Measurements from ENCODE around the gene AIPL1.

The AIPL1 gene

GRCh38 chr17:6421700-6422604 is 13.0 kb downstream of the AIPL1 start:
- peak in 1 of 2 experiments; percentile 20 for DNase-seq (ENCODE audit: low read depth in 2 of 2)

- DNase-seq (ENCODE audit: low read depth in 2 of 2): no peak
Measured at GRCh38 chr17:6420173-6420641, 14.7 kb downstream of the AIPL1 start.

DNA sequence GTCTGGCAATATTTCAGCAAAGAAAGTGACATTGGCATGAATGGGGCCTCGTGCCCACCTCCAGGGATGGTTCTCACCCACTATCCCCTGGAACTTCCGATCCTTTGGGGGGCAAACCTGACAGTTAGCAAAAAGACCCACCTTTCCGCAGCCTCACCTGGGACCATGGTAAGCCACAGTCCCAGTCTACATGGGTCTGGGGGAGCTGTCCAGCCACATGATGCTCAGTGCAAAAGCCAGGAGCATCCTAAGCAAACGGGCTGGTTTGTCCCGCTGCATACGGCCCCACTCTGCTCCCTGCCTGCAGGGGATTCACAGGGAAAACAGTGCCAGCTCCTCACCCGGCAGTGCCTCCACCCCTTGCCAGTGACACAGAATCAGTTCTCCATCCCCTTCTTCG is 19.3 kb downstream of the AIPL1 start:
- no peak for DNase-seq (ENCODE audit: low read depth in 2 of 2)

DNA sequence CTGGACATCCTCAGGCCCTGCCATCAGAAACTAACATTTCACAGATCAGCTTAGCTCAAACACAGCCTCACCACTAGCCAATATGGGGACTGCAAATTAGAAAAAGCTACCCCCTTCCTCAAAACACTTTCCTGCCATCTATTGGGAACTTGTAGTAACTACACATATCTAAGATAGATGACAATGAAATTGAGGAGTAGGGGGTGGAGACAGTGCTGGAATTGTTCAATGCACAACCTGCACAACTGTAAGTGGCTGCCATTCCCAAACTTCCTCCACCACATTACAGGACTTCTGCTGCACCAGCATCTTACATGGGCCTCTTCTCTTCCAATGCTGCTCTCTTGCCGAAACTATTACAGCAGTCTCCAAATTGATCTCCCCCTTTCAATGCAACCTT is 21.9 kb downstream of the AIPL1 start:
- DNase-seq (ENCODE audit: low read depth in 2 of 2): peak in 1 of 2 experiments; percentile 6

GRCh38 chr17:6408735-6409134 is 26.2 kb downstream of the AIPL1 start:
- DNase-seq (ENCODE audit: low read depth in 2 of 2): no peak

- no peak for DNase-seq (ENCODE audit: low read depth in 2 of 2)
Measured at GRCh38 chr17:6408276-6408675, 26.6 kb downstream of the AIPL1 start.

GRCh38 chr17:6402258-6402657 is 32.7 kb downstream of the AIPL1 start:
- DNase-seq (ENCODE audit: low read depth in 2 of 2): peak; percentile 33 to 44

GRCh38 chr17:6398955-6399354 is 36.0 kb downstream of the AIPL1 start:
- DNase-seq (ENCODE audit: low read depth in 2 of 2): no peak

- DNase-seq (ENCODE audit: low read depth in 2 of 2): no peak
Measured at GRCh38 chr17:6394055-6394606, 40.8 kb downstream of the AIPL1 start.

DNA sequence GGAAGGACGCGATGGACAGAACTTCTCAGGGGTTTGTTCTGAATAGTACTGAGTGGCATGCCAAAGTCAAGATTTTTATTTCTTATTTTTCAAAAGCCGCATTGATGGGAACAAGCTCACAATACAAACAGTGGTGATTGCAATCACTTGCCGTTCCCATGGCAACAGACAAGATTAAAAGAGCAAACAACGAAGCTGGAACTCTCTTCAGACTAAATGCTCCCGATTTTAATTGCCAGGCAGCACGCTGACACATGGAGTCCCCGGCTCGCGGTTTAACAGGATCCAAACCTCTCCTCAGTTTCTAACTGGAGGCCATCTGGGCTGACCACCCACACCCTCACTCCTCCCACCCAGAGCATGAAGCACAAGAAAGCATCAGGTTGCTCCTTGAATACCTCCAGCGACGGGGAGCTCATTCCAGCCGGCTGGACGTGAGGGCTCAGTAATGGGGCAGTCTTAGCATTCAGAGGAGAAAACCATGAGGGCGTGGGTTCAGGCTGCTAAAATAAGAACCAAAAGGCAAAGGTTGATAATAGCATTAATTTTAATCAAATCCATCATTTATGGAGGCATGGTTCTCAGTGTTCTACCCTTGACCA is 41.5 kb downstream of the AIPL1 start:
- DNase-seq (ENCODE audit: low read depth in 2 of 2): no peak

DNA sequence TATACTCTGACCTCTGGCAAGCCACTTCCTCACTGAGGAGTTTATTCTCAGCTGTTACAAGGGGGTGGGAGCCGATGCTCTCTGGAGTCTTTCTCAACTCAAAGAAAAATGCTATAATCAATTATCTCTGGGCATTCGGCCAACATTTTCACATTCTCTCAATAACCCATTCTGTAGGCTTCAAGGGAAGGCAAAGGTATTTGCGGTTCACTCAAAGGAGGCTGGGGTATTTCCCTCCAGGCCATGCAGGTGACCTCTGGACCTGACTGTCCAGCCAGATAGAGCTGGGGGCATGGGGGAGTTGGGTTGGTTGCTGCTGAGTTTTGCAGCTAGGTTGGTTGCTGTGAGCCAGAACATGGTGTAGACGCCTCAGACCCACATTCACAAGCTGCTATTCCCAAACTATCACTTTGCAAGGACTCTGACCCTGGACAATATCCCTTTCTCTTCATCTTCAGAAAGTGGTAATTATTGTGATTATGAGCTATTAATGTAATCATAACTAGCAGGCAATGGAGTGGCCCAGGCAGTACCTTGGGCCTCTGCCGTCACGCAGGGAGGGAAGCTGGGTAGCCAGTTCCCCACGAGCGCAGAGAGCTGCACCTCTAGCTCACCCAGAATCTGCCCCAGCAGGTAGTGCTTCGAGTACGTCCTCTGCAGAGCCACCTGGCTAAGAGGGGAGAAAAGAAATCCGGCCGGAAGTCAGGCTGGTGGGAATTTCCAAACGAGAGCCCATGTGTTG is 42.1 kb downstream of the AIPL1 start:
- no peak for DNase-seq (ENCODE audit: low read depth in 2 of 2)

DNA sequence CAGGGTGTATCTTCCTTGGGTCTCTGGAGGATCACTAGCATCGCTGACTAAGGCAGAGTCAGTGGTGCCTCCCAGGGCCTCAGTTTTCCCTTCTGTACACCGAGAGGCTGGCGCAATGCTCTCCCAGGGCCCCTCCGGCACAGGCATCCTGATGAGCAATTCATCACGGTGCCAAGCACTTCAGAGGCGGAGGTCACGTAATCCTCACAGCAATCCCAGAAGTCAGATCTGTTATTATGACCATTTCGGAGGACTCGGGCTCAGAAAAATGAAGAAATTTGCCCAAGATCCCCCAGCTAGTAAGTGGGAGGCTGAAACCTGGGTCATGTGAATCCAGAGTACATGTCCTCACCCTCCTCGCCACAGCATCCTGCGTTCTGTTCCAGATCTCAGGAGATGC is 46.5 kb downstream of the AIPL1 start:
- no peak for DNase-seq (ENCODE audit: low read depth in 2 of 2)

DNA sequence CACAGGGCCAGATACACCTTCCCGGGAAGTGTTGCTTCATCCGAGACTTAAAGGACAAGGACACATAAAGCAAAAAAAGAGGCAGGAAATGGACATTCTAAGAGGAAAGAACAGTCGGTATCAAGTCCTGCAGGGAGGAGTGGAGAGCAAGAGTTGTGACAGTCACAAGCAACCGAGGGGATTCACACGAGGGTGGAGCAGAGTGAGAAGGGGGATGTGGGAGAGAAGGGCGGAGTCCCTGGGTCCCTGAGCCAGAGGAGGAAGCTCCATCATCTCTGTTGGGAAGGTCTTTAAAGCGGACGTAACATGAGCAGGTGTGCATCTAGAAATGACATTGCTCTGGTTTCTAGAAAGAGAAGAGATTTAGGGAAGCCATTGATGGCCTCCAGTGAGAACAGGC is 47.1 kb downstream of the AIPL1 start:
- no peak for DNase-seq (ENCODE audit: low read depth in 2 of 2)

DNA sequence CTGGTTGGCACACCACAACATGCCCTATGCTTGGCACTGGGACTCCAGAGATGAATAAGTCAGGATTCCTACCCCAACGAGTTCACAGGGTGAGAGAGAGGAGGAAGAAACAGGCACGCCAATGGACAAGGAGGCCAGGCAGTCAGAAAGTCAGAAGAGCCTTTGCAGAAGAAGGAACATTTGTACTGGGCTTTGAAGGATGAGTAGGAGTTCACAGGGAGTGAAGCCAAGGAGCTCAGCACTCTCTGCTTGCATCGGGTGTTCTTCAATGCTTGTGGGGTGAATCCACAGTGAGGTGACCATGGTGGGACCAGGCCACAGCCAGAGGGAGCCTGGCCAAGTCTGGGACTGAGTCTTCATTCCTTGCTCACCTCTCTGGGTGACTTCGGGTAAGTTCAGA is 47.5 kb downstream of the AIPL1 start:
- no peak for DNase-seq (ENCODE audit: low read depth in 2 of 2)

GRCh38 chr17:6386041-6386630 is 48.8 kb downstream of the AIPL1 start:
- no peak for DNase-seq (ENCODE audit: low read depth in 2 of 2)

GRCh38 chr17:6384481-6384880 is 50.4 kb downstream of the AIPL1 start:
- DNase-seq (ENCODE audit: low read depth in 2 of 2): no peak

DNA sequence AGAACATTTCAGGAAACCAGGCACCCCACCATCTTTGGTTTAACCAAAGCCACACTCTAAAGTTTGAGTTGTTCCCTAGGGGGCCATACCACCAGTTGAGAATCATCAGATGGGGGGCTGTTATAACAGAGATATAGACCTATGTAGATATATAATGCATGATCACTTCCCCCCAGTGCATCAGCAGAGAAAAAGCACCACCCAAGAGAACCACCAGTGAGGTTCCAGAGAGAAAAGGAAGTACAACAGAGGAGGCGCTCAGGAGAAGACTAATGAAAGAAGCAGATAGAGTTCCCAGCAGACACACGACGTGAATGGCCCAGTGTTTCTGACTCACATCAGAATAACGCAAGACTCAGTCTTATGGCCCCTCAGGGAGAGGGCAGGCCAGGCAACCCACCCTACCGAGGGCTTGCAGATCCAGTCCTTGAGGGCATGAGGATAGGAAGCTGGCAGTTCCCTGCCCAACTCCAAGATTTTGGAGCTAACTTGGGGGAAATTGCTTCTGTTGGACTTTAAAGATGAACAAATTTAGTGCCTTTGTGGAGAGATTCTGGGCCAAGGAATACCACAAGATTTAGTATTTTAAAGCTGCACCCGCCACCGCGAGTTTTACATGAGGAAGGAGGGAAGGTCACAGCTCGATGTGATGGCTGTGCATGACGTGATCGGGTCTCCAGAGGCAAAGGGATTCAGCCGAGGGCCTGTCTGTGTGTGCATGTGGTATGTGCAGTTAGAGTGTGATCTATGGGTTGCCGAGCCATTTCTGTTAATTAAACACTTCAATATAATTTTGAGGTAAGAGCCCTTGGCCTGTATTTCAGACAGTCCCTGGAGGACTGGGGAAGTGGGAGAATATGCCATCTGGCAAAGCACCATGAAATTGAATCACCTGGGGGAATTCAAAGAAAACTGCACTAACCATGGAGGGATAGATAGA is 53.1 kb downstream of the AIPL1 start:
- no peak for DNase-seq (ENCODE audit: low read depth in 2 of 2)

- DNase-seq (ENCODE audit: low read depth in 2 of 2): no peak
Measured at GRCh38 chr17:6380915-6381438, 53.9 kb downstream of the AIPL1 start.

- DNase-seq (ENCODE audit: low read depth in 2 of 2): no peak
Measured at GRCh38 chr17:6377906-6378305, 57.0 kb downstream of the AIPL1 start.

- no peak for DNase-seq (ENCODE audit: low read depth in 2 of 2)
Measured at GRCh38 chr17:6376931-6377361, 58.0 kb downstream of the AIPL1 start.

Data from fibroblast of skin of left biceps (primary cell).